PC-9 (cell line): ENCODE results near the gene SELE.

ENCODE experiments used
- CTCF ChIP-seq: fragments of 200-600 bp; sonication (generic); conservative IDR thresholded peaks from 2 replicates; pipeline ENCODE4 v1.6.1; 2017; ENCODE audit warnings: mixed run types, antibody characterized with exemption, mild to moderate bottlenecking, moderate library complexity
- EZH2 ChIP-seq: fragments of 200-600 bp; sonication (generic); IDR thresholded peaks from 2 replicates; pipeline ENCODE4 v1.8.0; 2017; ENCODE audit warnings: antibody characterized with exemption, low read depth

- TF ChIP-seq CTCF (no peak), EZH2 (no peak)
Observed at GRCh38 chr1:169708647-169709046, 25.2 kb downstream of the SELE start.
